Adipocyte (in vitro differentiated cells): ENCODE measurements around the gene MLX.

Source experiments
- DNase-seq: peaks from one replicate; pipeline ENCODE4 v3.0.0-alpha.2; 2015; ENCODE audit warnings: low read depth
- H3K27me3 ChIP-seq: replicated peaks from 2 replicates; pipeline ENCODE4 v1.7.0; 2013; ENCODE audit warnings: mild to moderate bottlenecking, low read length, moderate library complexity; ENCODE audit not compliant: control insufficient read depth, insufficient read depth
- H3K36me3 ChIP-seq: 2 replicates; pipeline ENCODE4 v1.7.0; 2013; ENCODE audit warnings: low read length, mild to moderate bottlenecking, moderate library complexity; ENCODE audit not compliant: control insufficient read depth, insufficient read depth, severe bottlenecking
- H3K4me1 ChIP-seq: 2 replicates; pipeline ENCODE4 v1.7.0; 2013; ENCODE audit warnings: mild to moderate bottlenecking, low read length, moderate library complexity; ENCODE audit not compliant: control insufficient read depth, insufficient read depth
- H3K4me3 ChIP-seq: 2 replicates; pipeline ENCODE4 v1.7.0; 2013; ENCODE audit warnings: mild to moderate bottlenecking, low read length, moderate library complexity
- H3K9ac ChIP-seq: 2 replicates; pipeline ENCODE4 v1.7.0; 2013; ENCODE audit warnings: mild to moderate bottlenecking, low read length, moderate library complexity
- H3K9me3 ChIP-seq: 2 replicates; pipeline ENCODE4 v1.7.0; 2013; ENCODE audit warnings: mild to moderate bottlenecking, low read length, moderate library complexity; ENCODE audit not compliant: control insufficient read depth

MLX gene

DNA sequence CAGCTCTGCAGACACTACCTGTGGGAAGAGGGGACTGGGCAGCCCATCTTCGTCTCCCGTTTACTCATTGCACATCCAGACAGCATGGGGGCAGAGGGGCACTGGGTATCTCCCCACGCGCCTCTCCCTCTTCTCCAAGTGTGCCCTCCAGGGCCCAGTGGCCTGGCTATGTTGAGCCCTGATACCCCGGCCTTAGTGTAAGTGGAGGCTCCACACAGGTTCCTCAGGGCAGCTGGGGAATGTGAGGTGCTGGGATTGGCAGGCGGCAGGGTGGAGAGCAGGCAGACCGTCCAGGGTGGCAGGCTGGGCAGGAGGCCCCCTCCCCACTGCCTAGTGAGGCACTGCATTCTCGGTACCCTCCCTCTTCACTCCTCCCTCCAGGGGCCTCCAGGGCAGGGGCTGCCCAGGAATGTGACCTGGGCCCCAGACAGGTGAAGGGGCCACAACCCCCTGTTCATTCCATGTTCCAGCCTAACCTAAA is 44.1 kb upstream of the MLX start:
- Histone ChIP-seq H3K9ac (peak overlapping the region; percentile 90), H3K36me3 (no peaks in the 10 kb centered on the region), H3K4me1 (peaks cover 76% of the 10 kb centered on the region), H3K4me3 (no peak overlapping the region), H3K27me3 (no peaks in the 10 kb centered on the region), H3K9me3 (no peaks in the 10 kb centered on the region)
- DNase-seq: no peak

- Histone ChIP-seq H3K36me3 (no peaks in the 10 kb centered on the region), H3K9me3 (no peaks in the 10 kb centered on the region), H3K4me1 (peaks cover 55% of the 10 kb centered on the region), H3K4me3 (no peak overlapping the region), H3K9ac (no peak overlapping the region), H3K27me3 (no peaks in the 10 kb centered on the region)
- DNase-seq: no peak
Measured at GRCh38 chr17:42525221-42525620, 41.7 kb upstream of the MLX start.

DNA sequence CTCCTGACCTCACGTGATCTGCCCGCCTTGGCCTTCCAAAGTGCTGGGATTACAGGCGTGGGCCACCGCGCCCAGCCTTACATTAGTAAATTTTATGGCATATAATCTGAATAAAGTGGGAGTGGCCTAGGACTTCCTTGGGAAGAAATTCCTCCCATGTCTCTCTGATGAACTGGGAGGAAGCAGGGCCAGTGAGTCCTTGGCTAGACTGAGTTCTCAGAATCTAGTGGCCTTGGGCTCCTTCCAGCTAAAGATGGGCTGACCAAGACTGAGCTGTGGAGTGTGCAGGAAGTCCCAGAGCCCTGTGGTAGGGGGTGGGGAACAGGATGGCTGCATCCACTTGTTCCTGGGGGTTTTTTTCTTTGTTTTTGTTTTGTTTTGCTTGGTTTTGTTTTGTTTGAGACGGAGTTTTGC is 40.9 kb upstream of the MLX start:
- peaks cover 46% of the 10 kb centered on the region for H3K4me1 ChIP-seq
- no peak for DNase-seq
- no peak overlapping the region for H3K4me3 ChIP-seq
- no peaks in the 10 kb centered on the region for H3K36me3 ChIP-seq
- peak overlapping the region; percentile 29 for H3K9ac ChIP-seq
- no peaks in the 10 kb centered on the region for H3K9me3 ChIP-seq
- no peaks in the 10 kb centered on the region for H3K27me3 ChIP-seq

DNA sequence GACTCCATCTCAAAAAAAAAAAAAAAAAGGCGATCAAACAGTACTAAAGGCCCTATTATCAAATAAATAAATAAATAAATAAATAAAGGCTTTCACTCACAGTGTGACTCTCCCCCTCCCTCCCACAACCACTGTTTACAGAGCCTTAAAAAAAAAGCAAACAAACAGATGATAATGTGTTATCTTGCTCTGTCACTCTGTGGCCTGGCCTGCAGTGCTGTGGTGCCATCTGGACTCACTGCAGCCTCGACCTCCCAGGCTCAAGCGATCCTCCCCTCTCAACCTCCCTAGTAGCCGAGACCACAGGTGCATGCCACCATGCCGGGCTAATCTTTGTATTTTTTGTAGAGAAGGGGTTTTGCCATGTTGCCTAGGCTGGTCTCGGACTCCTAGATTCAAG is 39.0 kb upstream of the MLX start:
- Histone ChIP-seq H3K9me3 (no peaks in the 10 kb centered on the region), H3K27me3 (no peaks in the 10 kb centered on the region), H3K4me3 (no peak overlapping the region), H3K9ac (no peak overlapping the region), H3K36me3 (no peaks in the 10 kb centered on the region), H3K4me1 (peaks cover 33% of the 10 kb centered on the region)
- DNase-seq: no peak

GRCh38 chr17:42529061-42529460 is 37.8 kb upstream of the MLX start:
- no peak for DNase-seq
- Histone ChIP-seq H3K4me3 (no peak overlapping the region), H3K9me3 (no peaks in the 10 kb centered on the region), H3K36me3 (no peaks in the 10 kb centered on the region), H3K4me1 (peaks cover 30% of the 10 kb centered on the region), H3K27me3 (no peaks in the 10 kb centered on the region), H3K9ac (no peak overlapping the region)

- Histone ChIP-seq H3K9ac (no peak overlapping the region), H3K27me3 (no peaks in the 10 kb centered on the region), H3K36me3 (no peaks in the 10 kb centered on the region), H3K4me3 (no peak overlapping the region), H3K4me1 (peaks cover 25% of the 10 kb centered on the region), H3K9me3 (no peaks in the 10 kb centered on the region)
- no peak for DNase-seq
Measured at GRCh38 chr17:42530952-42531454, 35.9 kb upstream of the MLX start.

DNA sequence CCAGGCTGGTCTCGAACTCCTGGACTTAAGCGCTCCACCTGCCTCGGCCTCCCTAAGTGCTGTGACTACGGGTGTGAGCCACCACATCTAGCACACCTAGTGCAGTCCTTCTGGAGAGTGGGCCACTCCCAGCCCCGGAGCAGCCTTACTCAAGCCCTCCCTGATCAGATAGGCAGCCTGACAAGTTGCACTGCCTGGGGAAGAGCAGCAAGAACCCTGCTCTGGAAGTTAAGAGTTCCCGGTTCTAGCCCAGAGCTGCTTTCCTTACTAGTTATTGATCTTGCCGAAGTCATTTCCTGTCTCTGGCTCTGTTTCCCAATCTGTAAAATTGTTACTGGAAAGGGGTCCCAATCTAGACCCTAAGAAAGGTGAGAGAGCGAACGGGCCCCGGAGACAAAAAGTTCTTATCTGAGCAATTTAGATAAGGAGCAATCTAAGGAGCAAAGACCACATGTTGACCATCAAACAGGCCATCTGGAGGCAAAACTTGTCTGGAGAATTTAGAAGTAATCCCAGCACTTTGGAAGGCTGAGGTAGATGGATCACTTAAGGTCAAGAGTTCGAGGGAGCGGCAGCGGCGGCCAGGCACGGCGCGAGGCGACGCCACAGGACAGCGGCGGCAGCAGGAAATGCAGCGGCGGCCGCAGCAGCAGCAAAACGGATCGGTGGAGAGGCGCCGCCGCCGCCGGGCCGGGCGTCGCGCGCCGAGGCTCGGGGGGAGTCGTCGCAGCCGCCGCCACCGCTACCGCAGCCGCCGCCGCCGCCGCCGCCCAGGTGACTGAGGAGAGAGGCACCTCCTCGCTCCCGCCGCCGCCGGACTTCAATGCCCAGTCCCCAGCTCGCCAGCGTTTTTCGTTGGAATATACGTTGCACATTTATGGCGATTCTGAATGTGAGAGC is 35.2 kb upstream of the MLX start:
- H3K4me3 ChIP-seq: peak overlapping the region; percentile 76
- peak overlapping the region; percentile 79 for H3K9ac ChIP-seq
- H3K36me3 ChIP-seq: no peaks in the 10 kb centered on the region
- peak; percentile 85 for DNase-seq
- H3K27me3 ChIP-seq: no peaks in the 10 kb centered on the region
- H3K9me3 ChIP-seq: no peaks in the 10 kb centered on the region
- peaks cover 20% of the 10 kb centered on the region for H3K4me1 ChIP-seq

- H3K4me3 ChIP-seq: peak overlapping the region; percentile 90
- H3K9me3 ChIP-seq: no peaks in the 10 kb centered on the region
- no peaks in the 10 kb centered on the region for H3K27me3 ChIP-seq
- peak overlapping the region; percentile 89 for H3K9ac ChIP-seq
- no peak for DNase-seq
- peaks cover 23% of the 10 kb centered on the region for H3K4me1 ChIP-seq
- peaks cover 22% of the 10 kb centered on the region for H3K36me3 ChIP-seq
Measured at GRCh38 chr17:42535155-42536047, 31.5 kb upstream of the MLX start.

GRCh38 chr17:42536048-42536371 is 30.9 kb upstream of the MLX start, which contains the start of gene NAGLU:
TSS of gene NAGLU (plus strand) at chr17:42536241. CDS start at chr17:42536273, 32 bp downstream.
- peak within 1 kb of the TSS; percentile 90 for H3K4me3 ChIP-seq
- H3K36me3 ChIP-seq: peaks cover 27% of the 10 kb centered on the region
- H3K4me1 ChIP-seq: peaks cover 23% of the 10 kb centered on the region
- H3K9me3 ChIP-seq: no peaks in the 10 kb centered on the region
- peak within 1 kb of the TSS; percentile 89 for H3K9ac ChIP-seq
- peak; percentile 98 for DNase-seq
- H3K27me3 ChIP-seq: no peaks in the 10 kb centered on the region

GRCh38 chr17:42536372-42537155 is 30.3 kb upstream of the MLX start:
- Histone ChIP-seq H3K4me1 (peaks cover 21% of the 10 kb centered on the region), H3K4me3 (peak overlapping the region; percentile 90), H3K36me3 (peaks cover 33% of the 10 kb centered on the region), H3K9me3 (no peaks in the 10 kb centered on the region), H3K9ac (peak overlapping the region; percentile 89), H3K27me3 (no peaks in the 10 kb centered on the region)
- peak; percentile 80 for DNase-seq
